Astrocyte of the spinal cord (primary cell): ENCODE data around the gene STK11.
A peak's percentile ranks its signal among the peaks of the same experiment; 100 is the strongest.

Experiments
- DNase-seq: peaks from one replicate; pipeline ENCODE4 v3.0.0; 2011; ENCODE audit warnings: low read depth, low spot score
- H3K4me3 ChIP-seq: 2 replicates; pipeline ENCODE4 v1.5.1; 2011; ENCODE audit warnings: low read depth, mild to moderate bottlenecking, low read length, moderate library complexity
- in situ Hi-C: cut with HindIII; loops from 2 replicates; pipeline ENCODE4 v1.10.0; 2017; ENCODE audit warnings: low sequenced_read_pairs
- TF ChIP-seq, protein P1 (sequence below): IDR thresholded peaks from 2 replicates; pipeline ENCODE4 v1.5.1; 2012; ENCODE audit warnings: low read depth, mild to moderate bottlenecking, low read length, inconsistent platforms

Gene STK11

DNA sequence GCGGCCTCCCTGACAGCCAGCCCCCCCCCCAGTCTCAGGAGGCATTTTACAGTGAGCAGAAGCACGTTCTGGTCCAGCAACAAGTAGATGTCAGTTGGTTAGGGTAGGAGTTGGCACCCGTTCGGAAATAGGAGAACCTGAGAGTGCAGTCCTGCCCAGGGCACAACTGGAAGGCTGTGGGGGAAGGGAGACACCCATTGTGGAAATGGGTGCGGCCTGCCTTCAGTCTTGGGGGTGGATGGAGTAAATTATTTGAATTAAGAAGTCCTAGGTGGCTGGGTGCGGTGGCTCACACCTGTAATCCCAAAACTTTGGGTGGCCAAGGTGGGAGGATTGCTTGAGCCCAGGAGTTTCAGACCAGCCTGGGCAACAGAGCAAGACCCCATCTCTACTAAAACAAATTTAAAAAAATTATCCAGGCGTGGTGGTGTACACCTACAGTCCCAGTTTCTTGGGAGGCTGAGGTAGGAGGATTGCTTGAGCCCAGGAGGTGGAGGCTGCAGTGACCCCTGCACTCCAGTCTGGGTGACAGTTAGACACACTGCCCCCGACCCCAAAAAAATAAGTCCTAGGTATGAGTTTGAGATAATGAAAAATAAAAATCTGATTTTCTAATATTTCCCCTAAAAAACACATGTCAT lies 64.8 kb downstream of the STK11 start:
- in situ Hi-C loops = no loop called here
- TF ChIP-seq, protein P1, sequence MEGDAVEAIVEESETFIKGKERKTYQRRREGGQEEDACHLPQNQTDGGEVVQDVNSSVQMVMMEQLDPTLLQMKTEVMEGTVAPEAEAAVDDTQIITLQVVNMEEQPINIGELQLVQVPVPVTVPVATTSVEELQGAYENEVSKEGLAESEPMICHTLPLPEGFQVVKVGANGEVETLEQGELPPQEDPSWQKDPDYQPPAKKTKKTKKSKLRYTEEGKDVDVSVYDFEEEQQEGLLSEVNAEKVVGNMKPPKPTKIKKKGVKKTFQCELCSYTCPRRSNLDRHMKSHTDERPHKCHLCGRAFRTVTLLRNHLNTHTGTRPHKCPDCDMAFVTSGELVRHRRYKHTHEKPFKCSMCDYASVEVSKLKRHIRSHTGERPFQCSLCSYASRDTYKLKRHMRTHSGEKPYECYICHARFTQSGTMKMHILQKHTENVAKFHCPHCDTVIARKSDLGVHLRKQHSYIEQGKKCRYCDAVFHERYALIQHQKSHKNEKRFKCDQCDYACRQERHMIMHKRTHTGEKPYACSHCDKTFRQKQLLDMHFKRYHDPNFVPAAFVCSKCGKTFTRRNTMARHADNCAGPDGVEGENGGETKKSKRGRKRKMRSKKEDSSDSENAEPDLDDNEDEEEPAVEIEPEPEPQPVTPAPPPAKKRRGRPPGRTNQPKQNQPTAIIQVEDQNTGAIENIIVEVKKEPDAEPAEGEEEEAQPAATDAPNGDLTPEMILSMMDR = no peak
- no peak for DNase-seq
- peak overlapping the region; percentile 47 for H3K4me3 ChIP-seq

DNA sequence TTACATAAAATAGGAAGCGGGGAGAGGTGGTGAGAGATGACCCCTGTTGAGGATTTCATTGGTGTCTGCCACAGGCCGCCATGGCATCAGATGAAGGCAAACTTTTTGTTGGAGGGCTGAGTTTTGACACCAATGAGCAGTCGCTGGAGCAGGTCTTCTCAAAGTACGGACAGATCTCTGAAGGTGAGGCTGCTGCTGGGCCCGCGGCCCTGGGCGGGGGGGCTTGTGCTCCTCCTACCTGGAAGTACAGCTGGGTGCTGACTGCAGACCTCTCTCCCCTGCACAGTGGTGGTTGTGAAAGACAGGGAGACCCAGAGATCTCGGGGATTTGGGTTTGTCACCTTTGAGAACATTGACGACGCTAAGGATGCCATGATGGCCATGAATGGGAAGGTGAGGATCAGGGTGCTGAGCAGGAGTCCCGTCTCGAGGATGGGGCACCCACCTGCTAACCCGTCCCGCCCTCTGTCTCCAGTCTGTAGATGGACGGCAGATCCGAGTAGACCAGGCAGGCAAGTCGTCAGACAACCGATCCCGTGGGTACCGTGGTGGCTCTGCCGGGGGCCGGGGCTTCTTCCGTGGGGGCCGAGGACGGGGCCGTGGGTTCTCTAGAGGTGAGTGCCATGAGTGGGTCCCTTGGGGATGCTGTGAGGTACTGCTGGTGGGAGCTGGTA lies 65.4 kb downstream of the STK11 start:
- no peak for DNase-seq
- in situ Hi-C loops = no loop called here
- TF ChIP-seq, protein P1 = no peak
- H3K4me3 ChIP-seq = peak overlapping the region; percentile 47

DNA sequence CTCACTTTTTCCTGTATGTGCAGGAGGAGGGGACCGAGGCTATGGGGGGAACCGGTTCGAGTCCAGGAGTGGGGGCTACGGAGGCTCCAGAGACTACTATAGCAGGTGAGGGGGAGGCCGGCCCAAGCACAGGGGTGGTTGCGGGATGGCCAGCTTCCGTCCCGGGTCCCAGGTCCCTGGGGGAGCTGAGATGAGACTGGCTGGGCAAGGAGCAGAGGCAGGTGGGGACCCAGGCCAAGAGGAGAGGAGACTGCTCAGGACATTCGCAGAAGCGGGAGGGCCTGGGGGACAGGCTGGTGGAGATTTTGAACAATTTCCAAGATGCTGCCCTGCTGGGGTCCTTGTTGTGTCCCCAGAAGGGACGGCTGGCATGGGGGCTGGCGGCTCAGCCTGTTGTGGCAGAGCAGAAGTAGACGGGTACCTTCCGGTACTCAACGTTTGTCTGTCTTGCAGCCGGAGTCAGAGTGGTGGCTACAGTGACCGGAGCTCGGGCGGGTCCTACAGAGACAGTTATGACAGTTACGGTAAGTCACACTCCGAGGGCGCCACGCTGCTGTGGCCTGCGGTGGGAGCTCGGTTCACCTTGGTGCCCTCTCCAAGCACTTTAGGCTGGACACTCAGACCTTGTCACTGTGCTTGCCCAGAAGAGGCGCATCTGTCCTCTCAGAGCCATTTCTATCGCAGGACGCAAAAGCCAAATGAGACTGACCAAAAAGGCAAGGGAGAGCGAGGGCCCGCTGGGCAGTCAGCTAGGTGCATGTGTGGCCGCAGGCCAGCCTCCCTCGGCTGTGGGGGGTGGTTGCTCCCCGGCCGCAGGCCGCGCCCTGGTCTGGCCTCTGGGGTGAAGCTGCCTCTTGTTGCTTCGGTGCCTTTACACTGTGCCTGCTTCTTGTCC lies 66.2 kb downstream of the STK11 start:
- in situ Hi-C loops = no loop called here
- no peak overlapping the region for H3K4me3 ChIP-seq

DNA sequence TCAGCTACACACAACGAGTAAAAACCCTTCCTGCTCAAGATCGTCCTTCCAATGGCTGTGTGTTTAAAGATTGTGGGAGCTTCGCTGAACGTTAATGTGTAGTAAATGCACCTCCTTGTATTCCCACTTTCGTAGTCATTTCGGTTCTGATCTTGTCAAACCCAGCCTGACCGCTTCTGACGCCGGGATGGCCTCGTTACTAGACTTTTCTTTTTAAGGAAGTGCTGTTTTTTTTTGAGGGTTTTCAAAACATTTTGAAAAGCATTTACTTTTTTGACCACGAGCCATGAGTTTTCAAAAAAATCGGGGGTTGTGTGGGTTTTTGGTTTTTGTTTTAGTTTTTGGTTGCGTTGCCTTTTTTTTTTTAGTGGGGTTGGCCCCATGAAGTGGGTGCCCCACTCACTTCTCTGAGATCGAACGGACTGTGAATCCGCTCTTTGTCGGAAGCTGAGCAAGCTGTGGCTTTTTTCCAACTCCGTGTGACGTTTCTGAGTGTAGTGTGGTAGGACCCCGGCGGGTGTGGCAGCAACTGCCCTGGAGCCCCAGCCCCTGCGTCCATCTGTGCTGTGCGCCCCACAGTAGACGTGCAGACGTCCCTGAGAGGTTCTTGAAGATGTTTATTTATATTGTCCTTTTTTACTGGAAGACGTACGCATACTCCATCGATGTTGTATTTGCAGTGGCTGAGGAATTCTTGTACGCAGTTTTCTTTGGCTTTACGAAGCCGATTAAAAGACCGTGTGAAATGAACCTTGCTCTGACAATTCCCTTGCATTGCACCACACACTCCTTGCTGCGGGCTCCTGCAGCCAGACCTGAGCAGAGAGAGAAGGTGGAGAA lies 67.1 kb downstream of the STK11 start:
- TF ChIP-seq, protein P1 = no peak
- DNase-seq = no peak
- in situ Hi-C loops = no loop called here
- no peak overlapping the region for H3K4me3 ChIP-seq

More for the DNA sequence above, 66.2 kb downstream of the STK11 start:
- no peak for DNase-seq
- TF ChIP-seq, protein P1 = no peak

DNA sequence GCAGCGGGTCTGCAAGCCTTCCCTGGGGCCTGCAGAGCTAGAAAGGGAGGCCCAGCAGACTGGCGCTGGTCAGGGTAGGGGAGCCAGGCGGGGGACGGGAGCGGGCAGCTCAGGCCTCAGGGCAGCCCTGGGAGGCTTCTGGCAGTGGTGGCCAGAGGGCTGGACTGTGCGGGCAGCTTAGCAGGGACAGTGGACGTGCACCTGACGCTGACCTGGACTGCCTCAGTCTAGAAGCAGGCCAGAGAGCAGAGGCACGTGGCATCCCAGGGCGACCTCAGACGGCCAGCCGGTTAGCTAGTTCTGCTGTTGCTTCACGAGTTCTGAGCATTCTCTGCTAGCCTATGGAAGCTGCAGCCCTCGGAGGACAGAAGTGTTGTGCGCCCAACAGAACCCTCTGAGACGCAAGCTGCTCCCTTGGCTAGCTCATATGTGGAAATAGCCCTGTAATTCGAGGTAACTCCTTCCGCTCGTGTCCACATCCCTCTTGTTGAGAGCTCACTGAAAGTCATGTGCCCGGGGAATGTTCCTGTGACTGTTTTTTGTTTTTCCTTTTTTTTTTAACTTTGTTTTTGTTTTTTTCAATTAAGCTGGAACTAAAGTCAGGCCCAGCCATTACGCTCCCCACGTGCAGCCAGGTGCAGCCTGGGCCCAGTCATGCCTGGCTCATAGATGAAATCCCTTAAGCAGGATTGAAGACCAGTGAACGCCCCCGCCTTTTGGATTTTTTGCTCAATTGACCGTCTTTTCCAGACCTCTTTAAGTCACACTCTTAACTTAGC lies 67.9 kb downstream of the STK11 start:
- TF ChIP-seq, protein P1 = no peak
- in situ Hi-C loops = no loop called here
- no peak overlapping the region for H3K4me3 ChIP-seq
- DNase-seq = no peak
